GM12801 (cell line): ENCODE results near the gene TMEM126A.

Experiments
- CTCF ChIP-seq: IDR thresholded peaks from one replicate; pipeline ENCODE4 v1.5.1; 2011; ENCODE audit warnings: control low read depth; ENCODE audit not compliant: insufficient read length; ENCODE audit errors: extremely low read depth

The TMEM126A gene

GRCh38 chr11:85698195-85698594 is 50.4 kb downstream of the TMEM126A start:
- no peak for TF ChIP-seq CTCF

GRCh38 chr11:85699957-85700741 is 52.4 kb downstream of the TMEM126A start:
- no peak for TF ChIP-seq CTCF

- TF ChIP-seq CTCF, result no peak
Observed at GRCh38 chr11:85704967-85705366, 57.2 kb downstream of the TMEM126A start.

- TF ChIP-seq CTCF, result no peak
Observed at GRCh38 chr11:85705800-85706199, 58.0 kb downstream of the TMEM126A start.
